AG04449 (cell line): ENCODE measurements around the gene NPTN.

Experiments
- CTCF ChIA-PET: fragments of 350-600 bp; formaldehyde crosslinking; extraction: SDS; loops from one replicate; lab custom pipeline; 2021; ENCODE audit warnings: antibody characterized with exemption; lab: Yijun Ruan, JAX
- POLR2A ChIA-PET: fragments of 400-600, 350-600 bp; formaldehyde crosslinking; extraction: SDS; loops from one replicate; lab custom pipeline; 2020; ENCODE audit warnings: antibody characterized with exemption, inconsistent platforms; lab: Yijun Ruan, JAX
- DNase-seq: peaks from one replicate; pipeline ENCODE4 v3.0.0-alpha.2; 2010; ENCODE audit warnings: low read depth, low spot score
- H3K4me3 ChIP-seq: 2 replicates; pipeline ENCODE4 v1.5.1; 2011; ENCODE audit warnings: low read depth, mild to moderate bottlenecking, control low read depth, low read length
- TF ChIP-seq, protein P1 (sequence below): IDR thresholded peaks from one replicate; pipeline ENCODE4 v1.5.1; 2011; ENCODE audit warnings: mild to moderate bottlenecking, moderate library complexity, low read length, control low read depth, inconsistent platforms; ENCODE audit not compliant: insufficient read depth; ENCODE audit errors: missing control alignments

The NPTN gene

DNA sequence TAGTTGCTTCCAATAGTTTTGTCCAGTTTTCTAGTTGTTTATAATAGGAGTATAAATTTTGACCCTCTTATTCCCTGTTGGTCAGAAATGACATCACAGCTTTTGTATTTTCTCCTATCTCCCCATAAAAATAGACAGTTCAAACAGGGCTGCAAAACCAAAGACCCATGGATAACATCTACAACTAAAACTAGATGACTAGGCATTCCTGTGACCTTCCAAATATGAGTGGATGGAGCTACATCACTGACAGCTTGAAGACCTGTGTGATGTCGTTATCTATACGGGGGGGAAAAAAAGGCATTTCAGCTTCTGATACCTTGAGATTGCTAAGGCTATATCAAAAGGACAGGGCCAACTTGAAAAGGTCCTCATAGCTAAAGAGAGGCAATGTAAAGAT lies 105.6 kb downstream of the NPTN start:
- POLR2A ChIA-PET: no interaction called here
- no peak for DNase-seq
- H3K4me3 ChIP-seq: no peak overlapping the region
- CTCF ChIA-PET: no interaction called here
- TF ChIP-seq, protein P1, sequence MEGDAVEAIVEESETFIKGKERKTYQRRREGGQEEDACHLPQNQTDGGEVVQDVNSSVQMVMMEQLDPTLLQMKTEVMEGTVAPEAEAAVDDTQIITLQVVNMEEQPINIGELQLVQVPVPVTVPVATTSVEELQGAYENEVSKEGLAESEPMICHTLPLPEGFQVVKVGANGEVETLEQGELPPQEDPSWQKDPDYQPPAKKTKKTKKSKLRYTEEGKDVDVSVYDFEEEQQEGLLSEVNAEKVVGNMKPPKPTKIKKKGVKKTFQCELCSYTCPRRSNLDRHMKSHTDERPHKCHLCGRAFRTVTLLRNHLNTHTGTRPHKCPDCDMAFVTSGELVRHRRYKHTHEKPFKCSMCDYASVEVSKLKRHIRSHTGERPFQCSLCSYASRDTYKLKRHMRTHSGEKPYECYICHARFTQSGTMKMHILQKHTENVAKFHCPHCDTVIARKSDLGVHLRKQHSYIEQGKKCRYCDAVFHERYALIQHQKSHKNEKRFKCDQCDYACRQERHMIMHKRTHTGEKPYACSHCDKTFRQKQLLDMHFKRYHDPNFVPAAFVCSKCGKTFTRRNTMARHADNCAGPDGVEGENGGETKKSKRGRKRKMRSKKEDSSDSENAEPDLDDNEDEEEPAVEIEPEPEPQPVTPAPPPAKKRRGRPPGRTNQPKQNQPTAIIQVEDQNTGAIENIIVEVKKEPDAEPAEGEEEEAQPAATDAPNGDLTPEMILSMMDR: no peak

DNA sequence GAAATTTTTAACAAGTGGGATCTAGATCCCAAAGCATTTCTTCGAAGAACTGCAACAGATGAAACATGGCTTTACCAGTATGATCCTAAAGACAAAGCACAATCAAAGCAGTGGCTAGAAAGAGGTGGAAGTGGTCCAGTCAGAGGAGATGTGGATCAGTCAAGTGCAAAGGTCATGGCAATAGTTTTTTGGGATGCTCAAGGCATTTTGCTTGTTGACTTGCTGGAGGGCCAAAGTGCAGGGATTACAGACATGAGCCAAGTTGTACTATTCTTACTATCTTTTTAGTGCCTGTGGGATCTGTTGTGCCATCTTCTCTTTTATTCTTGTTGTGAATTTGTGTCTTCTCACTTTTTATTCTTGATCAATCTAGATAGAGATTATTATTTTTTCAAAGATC lies 108.3 kb downstream of the NPTN start:
- TF ChIP-seq, protein P1: no peak
- DNase-seq: no peak
- H3K4me3 ChIP-seq: no peak overlapping the region
- ChIA-PET CTCF (no interaction called here), POLR2A (no interaction called here)

DNA sequence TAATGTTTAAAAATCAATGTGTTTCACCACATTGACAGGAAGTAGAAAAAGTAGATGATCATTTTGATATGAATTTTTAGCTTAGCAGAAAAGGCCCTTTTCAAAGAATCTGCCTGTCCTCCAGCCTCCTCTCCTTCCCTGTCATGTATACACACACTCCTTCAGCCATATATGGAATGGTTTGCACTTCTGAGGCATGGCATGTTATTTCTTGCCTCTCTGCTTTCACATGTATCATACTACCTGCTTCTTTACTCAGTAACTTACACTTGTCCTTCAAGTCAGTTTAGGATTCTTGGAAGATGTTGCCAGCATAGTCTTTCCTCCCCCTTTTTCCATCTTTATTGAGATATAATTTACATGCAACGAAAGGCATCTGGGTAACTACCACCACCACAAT lies 111.2 kb downstream of the NPTN start:
- POLR2A ChIA-PET: no interaction called here
- CTCF ChIA-PET: no interaction called here
- TF ChIP-seq, protein P1: no peak
- no peak overlapping the region for H3K4me3 ChIP-seq
- no peak for DNase-seq

DNA sequence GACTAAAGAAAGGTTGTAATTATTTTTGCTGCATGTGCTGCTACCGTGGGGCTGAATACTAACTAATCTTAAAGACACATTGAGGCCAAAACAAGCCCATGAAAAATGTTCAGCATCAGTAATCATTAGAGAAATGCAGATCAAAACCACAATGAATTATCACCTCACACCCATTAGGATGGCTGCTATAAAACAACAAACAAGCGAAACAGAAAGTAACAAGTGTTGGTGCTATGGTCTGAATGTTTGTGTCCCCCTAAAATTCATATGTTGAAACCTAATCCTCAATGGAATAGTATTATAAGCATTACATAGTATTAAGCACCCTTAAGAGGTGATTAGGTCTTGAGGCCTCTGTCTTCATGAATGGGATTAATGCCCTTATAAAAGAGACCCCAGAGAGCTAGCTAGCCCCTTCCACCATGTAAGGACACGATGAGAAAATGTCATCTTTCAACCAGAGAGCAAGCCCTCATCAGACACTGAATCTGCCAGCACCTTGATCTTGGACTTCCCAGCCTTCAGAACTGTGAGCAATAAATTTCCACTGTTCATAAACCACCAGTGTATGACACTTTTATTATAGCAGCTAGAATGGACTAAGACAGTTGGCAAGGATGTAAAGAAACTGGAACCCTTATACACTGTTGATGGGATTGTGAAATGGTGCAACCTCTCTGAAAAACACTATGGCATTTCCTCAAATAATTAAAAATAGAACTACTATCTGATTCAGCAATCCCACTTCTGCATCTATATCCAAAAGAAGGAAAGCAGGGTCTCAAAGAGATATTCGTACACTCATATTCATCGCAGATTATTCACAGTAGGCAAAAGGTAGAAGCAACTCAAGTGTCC lies 114.1 kb downstream of the NPTN start:
- TF ChIP-seq, protein P1: no peak
- POLR2A ChIA-PET: no interaction called here
- no peak for DNase-seq
- no peak overlapping the region for H3K4me3 ChIP-seq
- CTCF ChIA-PET: no interaction called here

DNA sequence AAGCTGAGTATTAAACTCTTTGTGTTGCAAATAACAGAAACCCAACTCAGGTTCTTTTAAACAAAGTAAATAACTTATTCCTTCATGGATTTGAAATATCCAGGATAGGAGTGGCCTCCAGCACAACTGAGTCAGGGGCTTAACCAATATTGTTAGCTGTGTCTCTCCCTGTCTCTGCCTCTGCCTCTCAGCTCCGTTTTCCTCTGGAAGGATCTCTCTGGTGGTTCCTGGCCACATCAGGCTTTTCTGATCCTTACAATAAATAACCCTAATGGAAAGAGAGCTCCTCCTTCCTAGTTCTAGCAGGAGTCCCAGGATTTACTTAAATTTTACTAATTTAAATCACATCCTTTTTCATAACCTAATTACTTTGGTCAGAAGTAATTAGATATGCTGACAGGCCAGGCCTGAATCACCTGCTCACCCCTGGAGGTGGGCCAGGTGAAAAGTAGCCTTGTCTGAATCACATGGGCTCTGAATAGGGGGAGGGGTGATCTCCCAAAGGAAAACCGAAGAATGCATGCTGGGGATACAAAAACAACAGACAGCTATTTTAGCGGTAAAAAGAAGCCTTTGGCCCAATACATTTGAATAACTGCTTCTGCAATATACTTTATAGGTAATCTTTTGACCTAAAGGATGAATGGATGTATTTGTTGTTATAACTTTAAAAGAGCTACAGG lies 114.9 kb downstream of the NPTN start:
- CTCF ChIA-PET: no interaction called here
- no peak for DNase-seq
- no peak overlapping the region for H3K4me3 ChIP-seq
- POLR2A ChIA-PET: no interaction called here
- TF ChIP-seq, protein P1: no peak

DNA sequence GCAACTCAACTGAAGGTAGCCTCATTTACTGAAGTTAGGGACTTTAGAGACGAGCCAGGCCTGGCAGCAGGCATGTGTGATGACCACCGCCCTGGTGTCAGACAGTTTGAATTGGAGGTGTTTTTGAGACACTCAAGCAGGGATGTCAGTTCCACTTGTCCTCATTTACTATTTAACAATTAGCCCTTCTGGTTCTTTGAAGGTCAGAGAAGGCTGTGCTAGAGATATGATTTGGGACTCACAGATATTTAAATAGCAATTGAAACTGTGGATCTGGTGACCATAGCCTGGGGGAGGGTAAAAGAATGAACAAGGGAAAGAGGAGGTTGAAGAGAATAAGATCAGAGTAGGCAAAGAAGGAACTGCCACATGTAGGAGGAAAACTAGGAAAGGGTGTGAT lies 115.6 kb downstream of the NPTN start:
- DNase-seq: no peak
- CTCF ChIA-PET: interaction anchor here (0.8 kb wide), 1 partner anchor 119 kb away, joined by 3 read pairs; no protein-coding TSS in a partner anchor
- POLR2A ChIA-PET: no interaction called here
- no peak overlapping the region for H3K4me3 ChIP-seq
- TF ChIP-seq, protein P1: no peak
